DOHH2 (cell line): ENCODE results near the gene SAMD4A.

ENCODE experiments used
- H3F3A ChIP-seq: fragments of 200-600 bp; sonication (generic), shearing (Covaris generic); 2 replicates; pipeline ENCODE4 v1.6.0; 2016; ENCODE audit warnings: antibody characterized with exemption, mild to moderate bottlenecking; ENCODE audit not compliant: control insufficient read depth, insufficient read depth
- H3K27ac ChIP-seq: fragments of 200-600 bp; sonication (generic); 2 replicates; pipeline ENCODE4 v1.5.1; 2014; ENCODE audit warnings: low read depth, mild to moderate bottlenecking, low read length, moderate library complexity
- H3K27me3 ChIP-seq: fragments of 200-600 bp; sonication (generic); 2 replicates; pipeline ENCODE4 v1.6.1; 2014; ENCODE audit warnings: mild to moderate bottlenecking, low read length, mixed read lengths; ENCODE audit not compliant: control insufficient read depth
- H3K36me3 ChIP-seq: fragments of 200-600 bp; sonication (generic); 2 replicates; pipeline ENCODE4 v1.6.1; 2014; ENCODE audit warnings: mild to moderate bottlenecking, low read length, moderate library complexity, mixed read lengths; ENCODE audit not compliant: control insufficient read depth
- H3K4me1 ChIP-seq: fragments of 200-600 bp; sonication (generic); 2 replicates; pipeline ENCODE4 v1.6.1; 2014; ENCODE audit warnings: mild to moderate bottlenecking, low read length, mixed read lengths; ENCODE audit not compliant: control insufficient read depth
- H3K4me2 ChIP-seq: fragments of 200-600 bp; sonication (generic); 2 replicates; pipeline ENCODE4 v1.6.0; 2014; ENCODE audit warnings: mild to moderate bottlenecking, low read length, moderate library complexity
- H3K4me3 ChIP-seq: fragments of 200-600 bp; sonication (generic); 2 replicates; pipeline ENCODE4 v1.5.1; 2014; ENCODE audit warnings: mild to moderate bottlenecking, low read length, mixed read lengths
- H3K79me2 ChIP-seq: fragments of 200-600 bp; sonication (generic); 2 replicates; pipeline ENCODE4 v1.6.1; 2014; ENCODE audit warnings: mild to moderate bottlenecking, low read length, mixed read lengths; ENCODE audit not compliant: control insufficient read depth
- H3K9me2 ChIP-seq: fragments of 200-600 bp; sonication (generic); replicated peaks from 2 replicates; pipeline ENCODE4 v1.6.1; 2014; ENCODE audit warnings: mild to moderate bottlenecking, low read length, mixed read lengths; ENCODE audit not compliant: control insufficient read depth
- H3K9me3 ChIP-seq: fragments of 200-600 bp; sonication (generic); 2 replicates; pipeline ENCODE4 v1.6.1; 2014; ENCODE audit warnings: antibody characterized with exemption, low read length, mixed read lengths; ENCODE audit not compliant: control insufficient read depth, insufficient read depth
- H4K20me1 ChIP-seq: fragments of 200-600 bp; sonication (generic); 2 replicates; pipeline ENCODE4 v1.6.0; 2014; ENCODE audit warnings: low read depth, mild to moderate bottlenecking, antibody characterized with exemption, low read length, moderate library complexity; ENCODE audit not compliant: control insufficient read depth, insufficient read depth
- CTCF ChIP-seq: fragments of 200-600 bp; sonication (generic); IDR thresholded peaks from one replicate; pipeline ENCODE4 v1.5.1; 2014; ENCODE audit warnings: antibody characterized with exemption, mild to moderate bottlenecking, low read depth, low read length; ENCODE audit not compliant: poor library complexity, severe bottlenecking
- EZH2phosphoT487 ChIP-seq: fragments of 200-600 bp; sonication (generic); IDR thresholded peaks from 2 replicates; pipeline ENCODE4 v1.6.1; 2017; ENCODE audit warnings: borderline replicate concordance, mild to moderate bottlenecking, antibody characterized with exemption, low read length, moderate library complexity, mixed read lengths

The SAMD4A gene

GRCh38 chr14:54807881-54808280 lies 241.0 kb downstream of the SAMD4A start:
- Histone ChIP-seq H3K9me2 (no peaks in the 10 kb centered on the region), H3K27ac (no peak overlapping the region), H3F3A (no peaks in the 10 kb centered on the region), H3K79me2 (no peaks in the 10 kb centered on the region), H3K9me3 (no peaks in the 10 kb centered on the region), H3K36me3 (no peaks in the 10 kb centered on the region), H3K4me1 (peaks cover 8% of the 10 kb centered on the region), H3K27me3 (peaks cover 6% of the 10 kb centered on the region; the same call in 1 of the 2 replicates), H4K20me1 (no peaks in the 10 kb centered on the region), H3K4me3 (no peak overlapping the region), H3K4me2 (no peak overlapping the region)
- TF ChIP-seq EZH2phosphoT487: no peak
- no peak for TF ChIP-seq CTCF

- Histone ChIP-seq H3K27ac (no peak overlapping the region), H4K20me1 (no peaks in the 10 kb centered on the region), H3K9me3 (no peaks in the 10 kb centered on the region), H3K9me2 (no peaks in the 10 kb centered on the region), H3K4me2 (no peak overlapping the region), H3K36me3 (no peaks in the 10 kb centered on the region), H3K27me3 (peaks cover 4% of the 10 kb centered on the region; the same call in 1 of the 2 replicates), H3K4me1 (peaks cover 8% of the 10 kb centered on the region), H3F3A (no peaks in the 10 kb centered on the region), H3K4me3 (no peak overlapping the region), H3K79me2 (no peaks in the 10 kb centered on the region)
- TF ChIP-seq CTCF (no peak), EZH2phosphoT487 (no peak)
Measured at GRCh38 chr14:54808326-54809161, 241.6 kb downstream of the SAMD4A start.

GRCh38 chr14:54809767-54810166 lies 242.8 kb downstream of the SAMD4A start:
- no peak for TF ChIP-seq EZH2phosphoT487
- TF ChIP-seq CTCF: no peak
- H3K9me2 ChIP-seq: no peaks in the 10 kb centered on the region
- H3K79me2 ChIP-seq: no peaks in the 10 kb centered on the region
- H4K20me1 ChIP-seq: no peaks in the 10 kb centered on the region
- H3K36me3 ChIP-seq: no peaks in the 10 kb centered on the region
- H3K27ac ChIP-seq: no peak overlapping the region
- H3K27me3 ChIP-seq: no peaks in the 10 kb centered on the region
- H3K4me2 ChIP-seq: no peak overlapping the region
- peaks cover 8% of the 10 kb centered on the region for H3K4me1 ChIP-seq
- no peaks in the 10 kb centered on the region for H3K9me3 ChIP-seq
- no peaks in the 10 kb centered on the region for H3F3A ChIP-seq
- no peak overlapping the region for H3K4me3 ChIP-seq
